ENCODE measurements around the gene SYTL3.

DNA sequence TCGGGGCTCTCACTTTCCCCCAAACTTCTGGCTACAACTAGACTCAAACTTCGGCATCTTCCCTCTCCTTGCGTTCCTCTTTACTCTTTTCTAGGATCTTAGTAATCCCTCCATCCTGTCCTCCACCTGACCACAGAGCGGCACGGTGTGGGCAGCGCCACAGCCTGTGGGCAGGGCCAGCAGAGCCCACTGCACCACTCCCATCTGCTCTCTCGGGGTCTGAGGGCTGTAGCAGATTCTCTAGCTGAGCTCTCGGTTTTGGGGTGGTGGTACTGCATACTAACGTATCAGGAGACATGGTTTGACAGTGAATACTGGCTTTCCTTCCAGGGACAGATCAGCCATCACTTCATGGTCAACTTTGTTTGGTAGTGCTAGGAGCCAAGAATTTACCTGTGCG lies 111.9 kb downstream of the SYTL3 start:
- TF ChIP-seq, protein P1, sequence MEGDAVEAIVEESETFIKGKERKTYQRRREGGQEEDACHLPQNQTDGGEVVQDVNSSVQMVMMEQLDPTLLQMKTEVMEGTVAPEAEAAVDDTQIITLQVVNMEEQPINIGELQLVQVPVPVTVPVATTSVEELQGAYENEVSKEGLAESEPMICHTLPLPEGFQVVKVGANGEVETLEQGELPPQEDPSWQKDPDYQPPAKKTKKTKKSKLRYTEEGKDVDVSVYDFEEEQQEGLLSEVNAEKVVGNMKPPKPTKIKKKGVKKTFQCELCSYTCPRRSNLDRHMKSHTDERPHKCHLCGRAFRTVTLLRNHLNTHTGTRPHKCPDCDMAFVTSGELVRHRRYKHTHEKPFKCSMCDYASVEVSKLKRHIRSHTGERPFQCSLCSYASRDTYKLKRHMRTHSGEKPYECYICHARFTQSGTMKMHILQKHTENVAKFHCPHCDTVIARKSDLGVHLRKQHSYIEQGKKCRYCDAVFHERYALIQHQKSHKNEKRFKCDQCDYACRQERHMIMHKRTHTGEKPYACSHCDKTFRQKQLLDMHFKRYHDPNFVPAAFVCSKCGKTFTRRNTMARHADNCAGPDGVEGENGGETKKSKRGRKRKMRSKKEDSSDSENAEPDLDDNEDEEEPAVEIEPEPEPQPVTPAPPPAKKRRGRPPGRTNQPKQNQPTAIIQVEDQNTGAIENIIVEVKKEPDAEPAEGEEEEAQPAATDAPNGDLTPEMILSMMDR (IDR thresholded peaks at IDR 0.05): no peak
- TF ChIP-seq POLR2AphosphoS5 (IDR thresholded peaks at IDR 0.05): no peak
- no peak for TF ChIP-seq POLR2A (IDR thresholded peaks at IDR 0.05)
